HG03159 (cell line): ENCODE results near the gene CTDSPL2.
"Not testable (repeated sequence)": the region's sequence is repeated elsewhere in the genome, so short reads cannot be mapped to it uniquely, and the experiment has no call there.

Experiments used
- ATAC-seq: cut with Tn5 transposase; IDR thresholded peaks from one replicate; pipeline ENCODE4 v1.9.1; 2021; ENCODE audit warnings: mild to moderate bottlenecking, moderate library complexity; ENCODE audit not compliant: unreplicated experiment

CTDSPL2 gene

GRCh38 chr15:44537735-44538240 lies 110.4 kb downstream of the CTDSPL2 start:
- ATAC-seq = no peak

GRCh38 chr15:44541282-44541958 lies 114.0 kb downstream of the CTDSPL2 start:
- ATAC-seq = no peak

- ATAC-seq = no peak
These were observed 115.2 kb downstream of the CTDSPL2 start for GRCh38 chr15:44542596-44542995.

- not testable (repeated sequence) for ATAC-seq
These were observed 117.3 kb downstream of the CTDSPL2 start for GRCh38 chr15:44544745-44545144.

GRCh38 chr15:44545913-44546802 lies 118.7 kb downstream of the CTDSPL2 start:
- no peak for ATAC-seq

- ATAC-seq = not testable (repeated sequence)
These were observed 121.7 kb downstream of the CTDSPL2 start for GRCh38 chr15:44549152-44549551.

- no peak for ATAC-seq
These were observed 122.8 kb downstream of the CTDSPL2 start for GRCh38 chr15:44550256-44550655.

- no peak for ATAC-seq
These were observed 123.3 kb downstream of the CTDSPL2 start for GRCh38 chr15:44550734-44551133.

GRCh38 chr15:44554934-44555723 lies 127.7 kb downstream of the CTDSPL2 start:
- ATAC-seq = no peak

- not testable (repeated sequence) for ATAC-seq
These were observed 133.5 kb downstream of the CTDSPL2 start for GRCh38 chr15:44560926-44561325.

GRCh38 chr15:44565387-44566154 lies 138.1 kb downstream of the CTDSPL2 start:
- ATAC-seq = no peak

- no peak for ATAC-seq
These were observed 138.7 kb downstream of the CTDSPL2 start for GRCh38 chr15:44566155-44566540.

GRCh38 chr15:44568338-44568737 lies 140.9 kb downstream of the CTDSPL2 start:
- no peak for ATAC-seq

GRCh38 chr15:44569316-44569715 lies 141.9 kb downstream of the CTDSPL2 start:
- no peak for ATAC-seq

- no peak for ATAC-seq
These were observed 142.9 kb downstream of the CTDSPL2 start for GRCh38 chr15:44570361-44570760.

- no peak for ATAC-seq
These were observed 146.0 kb downstream of the CTDSPL2 start for GRCh38 chr15:44573386-44573785.

GRCh38 chr15:44574734-44575133 lies 147.3 kb downstream of the CTDSPL2 start:
- no peak for ATAC-seq
